Testis (tissue), 3 donors: ENCODE measurements around the gene EPHB1. TPM values are rescaled to one million over a fixed set of nuclear protein-coding genes. Genes with fewer than 3 reads are reported as not detected.

ENCODE experiments used
- DNase-seq: peaks from one replicate; pipeline ENCODE4 v3.0.0-alpha.2; 2019
- H3K27ac ChIP-seq, 2 donors: fragments of 200-600 bp; sonication (generic); one replicate each; pipeline ENCODE4 v1.5.1; 2019
- H3K27me3 ChIP-seq: fragments of 200-600 bp; sonication (generic); one replicate; pipeline ENCODE4 v1.5.1; 2019
- H3K36me3 ChIP-seq: fragments of 200-600 bp; sonication (generic); one replicate; pipeline ENCODE4 v1.5.1; 2017; ENCODE audit warnings: low read depth; ENCODE audit errors: missing control alignments
- H3K4me1 ChIP-seq: fragments of 200-600 bp; sonication (generic); one replicate; pipeline ENCODE4 v1.5.1; 2019
- H3K4me3 ChIP-seq, 2 donors: fragments of 200-600 bp; sonication (generic); one replicate each; pipeline ENCODE4 v1.5.1; 2017 to 2019
- H3K9me3 ChIP-seq: fragments of 200-600 bp; sonication (generic); one replicate; pipeline ENCODE4 v1.5.1; 2017
- CTCF ChIP-seq, 3 experiments: fragments of 450-650 bp in 2 of 3; fragments of 200-600 bp in 1 of 3; sonication (generic) in 1 of 3; IDR thresholded peaks; one replicate each; pipeline ENCODE4 v1.5.1; 2016 to 2019; ENCODE audit warnings: antibody characterized with exemption in 3 of 3, mild to moderate bottlenecking in 2 of 3, moderate library complexity in 1 of 3
- POLR2A ChIP-seq: fragments of 450-650 bp; IDR thresholded peaks from one replicate; pipeline ENCODE4 v1.6.1; 2017; ENCODE audit warnings: antibody characterized with exemption, mild to moderate bottlenecking, moderate library complexity
- WGBS, 2 donors: methylation state at CpG; one replicate each; pipeline ENCODE4 v1.1.5; 2018; 5-methylcytosine and 5-hydroxymethylcytosine counted together
- intact Hi-C: fragments of 100-400 bp; cut with DNase I; formaldehyde crosslinking; loops from one replicate; pipeline ENCODE4 v1.15.1; 2023; ENCODE audit warnings: low total_unique reads
- polyA plus RNA-seq: library from polyadenylated mRNA; stranded (reverse); fragments of 350-450 nt; fragmentation: Illumina TruSeq; extraction: RNeasy Lipid Tissue Mini Kit (QIAGEN cat#74804); gene quantifications from one replicate; pipeline ENCODE4 v1.2.3, GENCODE V29; 2014; ENCODE audit warnings: low read depth, low replicate concordance; ENCODE audit not compliant: insufficient read depth
- total RNA-seq, 2 donors: library from RNA; depleted of rRNA; stranded (reverse); fragments of >200 nt; gene quantifications; one replicate each; pipeline ENCODE4 v1.2.3, GENCODE V29; 2016

The EPHB1 gene
- total and polyA plus RNA-seq, 3 donors from 2014 or later: 20.8 to 37.1 (median 31.3) TPM

GRCh38 chr3:135127946-135128470, 332.9 kb downstream of the EPHB1 start:
- Histone ChIP-seq H3K4me3 (no peak overlapping the region), H3K27ac (no peak overlapping the region), H3K36me3 (no peaks in the 10 kb centered on the region), H3K9me3 (no peaks in the 10 kb centered on the region), H3K27me3 (no peaks in the 10 kb centered on the region), H3K4me1 (no peaks in the 10 kb centered on the region)
- TF ChIP-seq CTCF (IDR thresholded peaks at IDR 0.05): no peak
- intact Hi-C loops: no loop called here
- WGBS, 2 donors: 90 to 91% methylated on average over 5 of the region's 5 CpGs
- DNase-seq: no peak

GRCh38 chr3:135128818-135129217, 333.8 kb downstream of the EPHB1 start:
- WGBS, 2 donors: 58 to 63% methylated on average over 3 of the region's 3 CpGs
- Histone ChIP-seq H3K36me3 (no peaks in the 10 kb centered on the region), H3K4me1 (no peaks in the 10 kb centered on the region), H3K9me3 (no peaks in the 10 kb centered on the region), H3K27ac (no peak overlapping the region), H3K27me3 (no peaks in the 10 kb centered on the region), H3K4me3 (no peak overlapping the region)
- DNase-seq: no peak
- intact Hi-C loops: no loop called here
- TF ChIP-seq POLR2A (no peak), CTCF (IDR thresholded peaks at IDR 0.05) (no peak)

GRCh38 chr3:135131290-135131689, 336.2 kb downstream of the EPHB1 start:
- Histone ChIP-seq H3K4me1 (no peaks in the 10 kb centered on the region), H3K4me3 (no peak overlapping the region), H3K9me3 (no peaks in the 10 kb centered on the region), H3K27me3 (no peaks in the 10 kb centered on the region), H3K36me3 (no peaks in the 10 kb centered on the region), H3K27ac (no peak overlapping the region)
- intact Hi-C loops: no loop called here
- TF ChIP-seq POLR2A (no peak), CTCF (IDR thresholded peaks at IDR 0.05) (no peak)
- DNase-seq: no peak
- 88 to 89% methylated on average over 7 of the region's 7 CpGs for WGBS, 2 donors

GRCh38 chr3:135133905-135134683, 339.0 kb downstream of the EPHB1 start:
- no peak overlapping the region for H3K4me3 ChIP-seq
- no peaks in the 10 kb centered on the region for H3K36me3 ChIP-seq
- H3K9me3 ChIP-seq: no peaks in the 10 kb centered on the region
- H3K27ac ChIP-seq: no peak overlapping the region
- no peaks in the 10 kb centered on the region for H3K4me1 ChIP-seq
- intact Hi-C loops: no loop called here
- H3K27me3 ChIP-seq: no peaks in the 10 kb centered on the region
- DNase-seq: no peak
- 93% methylated on average over 8 of the region's 8 CpGs for WGBS, 2 donors
- TF ChIP-seq CTCF (IDR thresholded peaks at IDR 0.05) (no peak), POLR2A (no peak)

GRCh38 chr3:135134684-135135075, 339.6 kb downstream of the EPHB1 start:
- Histone ChIP-seq H3K4me3 (no peak overlapping the region), H3K27me3 (no peaks in the 10 kb centered on the region), H3K4me1 (no peaks in the 10 kb centered on the region), H3K9me3 (no peaks in the 10 kb centered on the region), H3K36me3 (no peaks in the 10 kb centered on the region), H3K27ac (no peak overlapping the region)
- DNase-seq: no peak
- intact Hi-C loops: no loop called here
- no peak for TF ChIP-seq POLR2A
- TF ChIP-seq CTCF (IDR thresholded peaks at IDR 0.05): no peak
- WGBS, 2 donors: 56 to 88% methylated on average over 3 of the region's 3 CpGs
